ENCODE measurements around the gene CYP4F22. TPM values are rescaled to one million over a fixed set of nuclear protein-coding genes. Genes with fewer than 3 reads are reported as not detected.

The CYP4F22 gene
- polyA plus RNA-seq, 3 donors = 0.08 to 1.1 (median 0.33) TPM

DNA sequence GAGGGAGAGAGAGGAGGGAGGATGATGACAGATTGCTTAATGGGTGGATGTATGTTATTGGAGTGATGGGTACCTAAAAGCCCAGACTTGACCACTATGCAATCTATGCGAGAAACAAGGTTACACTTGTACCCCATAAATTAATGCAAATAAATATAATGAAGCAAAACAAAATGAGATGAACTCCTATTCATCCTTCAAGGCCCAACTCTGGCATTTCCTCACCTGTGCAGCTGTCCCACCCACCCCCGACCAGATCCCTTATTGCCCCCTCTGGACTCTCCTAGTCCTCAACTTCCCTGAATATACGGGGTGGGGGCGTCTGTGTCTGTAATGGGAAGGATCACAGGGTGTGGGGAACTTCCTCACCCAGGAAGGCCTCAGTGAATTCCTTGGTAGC lies 33.2 kb upstream of the CYP4F22 start:
- Histone ChIP-seq H3K4me1 (ENCODE audit: control insufficient read depth in 1 of 2, insufficient read depth in 2 of 2, low read length in 2 of 2) (peaks cover under 1 to 1% of the 10 kb centered on the region in 2 donors), H3K9ac (ENCODE audit: insufficient read depth, low read length, poor library complexity, severe bottlenecking) (no peak overlapping the region), H3K27me3 (ENCODE audit: control insufficient read depth in 2 of 2, insufficient read depth in 2 of 2, low read length in 2 of 2) (peaks cover 0 to 2% of the 10 kb centered on the region in 2 donors), H3K4me2 (replicated peaks; ENCODE audit: extremely low read depth, low read length, poor library complexity, severe bottlenecking) (no peak overlapping the region), H3K4me3 (replicated peaks in 1 of 3; ENCODE audit: low read depth in 2 of 3, low read length in 3 of 3) (no peak overlapping the region), H4K20me1 (ENCODE audit: insufficient read depth, low read length) (no peaks in the 10 kb centered on the region), H3K27ac (ENCODE audit: low read depth in 1 of 2, low read length in 2 of 2) (no peak overlapping the region), H3K9me3 (replicated peaks in 1 of 2; ENCODE audit: control insufficient read depth in 1 of 2, insufficient read depth in 1 of 2, low read length in 2 of 2) (peaks cover 0 to 6% of the 10 kb centered on the region in 2 donors), H3K79me2 (ENCODE audit: insufficient read depth, low read length) (no peaks in the 10 kb centered on the region), H3K36me3 (replicated peaks in 1 of 2; ENCODE audit: control insufficient read depth in 1 of 2, insufficient read depth in 2 of 2, low read length in 2 of 2) (no peaks in the 10 kb centered on the region), H2AFZ (ENCODE audit: insufficient read depth, low read depth, low read length, poor library complexity, severe bottlenecking) (no peak overlapping the region)
- Mint-ChIP-seq H3K36me3 (no peaks in the 10 kb centered on the region), H3K27ac (no peak overlapping the region), H3K4me3 (no peak overlapping the region), H3K4me1 (peaks cover 5% of the 10 kb centered on the region), H3K9me3 (peaks cover 0 to 15% (median 3%) of the 10 kb centered on the region in 7 donors), H3K27me3 (ENCODE audit: low read depth in 3 of 3) (peaks cover 7 to 15% (median 12%) of the 10 kb centered on the region in 3 donors)
- intact Hi-C loops (cut with micrococcal nuclease) = loop anchor here in 1 of 2 donors (10.0 kb wide), 1 partner anchor 80 kb away; no protein-coding TSS in a partner anchor
- no peak for DNase-seq
- no CpG with 5 or more reads among the region's 4 CpGs for WGBS (ENCODE audit: insufficient coverage)
- TF ChIP-seq CTCF (IDR thresholded peaks at IDR 0.05) = no peak

- no peak overlapping the region for H3K4me3 Mint-ChIP-seq
- Histone ChIP-seq H3K4me1 (ENCODE audit: control insufficient read depth in 1 of 2, insufficient read depth in 2 of 2, low read length in 2 of 2) (no peaks in the 10 kb centered on the region), H2AFZ (ENCODE audit: insufficient read depth, low read depth, low read length, poor library complexity, severe bottlenecking) (no peak overlapping the region), H3K9me3 (replicated peaks in 1 of 2; ENCODE audit: control insufficient read depth in 1 of 2, insufficient read depth in 1 of 2, low read length in 2 of 2) (peaks cover 0 to 6% of the 10 kb centered on the region in 2 donors), H4K20me1 (ENCODE audit: insufficient read depth, low read length) (no peaks in the 10 kb centered on the region), H3K4me3 (replicated peaks in 1 of 3; ENCODE audit: low read depth in 2 of 3, low read length in 3 of 3) (no peak overlapping the region), H3K4me2 (replicated peaks; ENCODE audit: extremely low read depth, low read length, poor library complexity, severe bottlenecking) (no peak overlapping the region), H3K36me3 (replicated peaks in 1 of 2; ENCODE audit: control insufficient read depth in 1 of 2, insufficient read depth in 2 of 2, low read length in 2 of 2) (no peaks in the 10 kb centered on the region), H3K9ac (ENCODE audit: insufficient read depth, low read length, poor library complexity, severe bottlenecking) (no peak overlapping the region), H3K27ac (ENCODE audit: low read depth in 1 of 2, low read length in 2 of 2) (no peak overlapping the region), H3K79me2 (ENCODE audit: insufficient read depth, low read length) (no peaks in the 10 kb centered on the region), H3K27me3 (ENCODE audit: control insufficient read depth in 2 of 2, insufficient read depth in 2 of 2, low read length in 2 of 2) (peaks cover 0 to 2% of the 10 kb centered on the region in 2 donors)
- H3K27me3 Mint-ChIP-seq (ENCODE audit: low read depth in 3 of 3) = peaks cover 7 to 15% (median 10%) of the 10 kb centered on the region in 3 donors
- H3K9me3 Mint-ChIP-seq = peaks cover 0 to 14% (median 3%) of the 10 kb centered on the region in 7 donors
- H3K4me1 Mint-ChIP-seq = peaks cover 4% of the 10 kb centered on the region
- no peak for DNase-seq
- no peak for TF ChIP-seq CTCF (IDR thresholded peaks at IDR 0.05)
- no peak overlapping the region for H3K27ac Mint-ChIP-seq
- WGBS (ENCODE audit: insufficient coverage) = 96% methylated on average over 10 of the region's 10 CpGs
- intact Hi-C loops (cut with micrococcal nuclease) = loop anchor here in 1 of 2 donors (10.0 kb wide), 1 partner anchor 79 kb away; no protein-coding TSS in a partner anchor
- H3K36me3 Mint-ChIP-seq = no peaks in the 10 kb centered on the region
These were observed 32.7 kb upstream of the CYP4F22 start for GRCh38 chr19:15475611-15476010.

Data from CD14-positive monocyte (primary cell).